H1 (cell line): Measurements from ENCODE around the gene LSG1. TPM values are rescaled to one million over a fixed set of nuclear protein-coding genes. Genes with fewer than 3 reads are reported as not detected.

Experiments
- CTCF ChIA-PET: fragments of 300-600 bp; sonication (Branson Sonifier 250); formaldehyde crosslinking; loops from one replicate; lab custom pipeline; 2021; ENCODE audit not compliant: partially characterized antibody; lab: Charles Lee
- POLR2A ChIA-PET: fragments of 300-600 bp; sonication (Branson Sonifier 250); formaldehyde crosslinking; loops from one replicate; lab custom pipeline; 2021; ENCODE audit warnings: inconsistent platforms; ENCODE audit not compliant: partially characterized antibody; lab: Charles Lee
- DNase-seq, 2 experiments: peaks; one replicate each; pipeline versions ENCODE4 v3.0.0 to v3.0.0-alpha.2; 2010 to 2022; ENCODE audit warnings: low spot score in 2 of 2, low read depth in 1 of 2, mixed read lengths in 1 of 2
- FAIRE-seq: peaks from 2 replicates; lab custom pipeline; 2011; peaks lifted over from hg19 to GRCh38; lab: Jason Lieb, UNC
- H2AFZ ChIP-seq: 2 replicates; pipeline ENCODE4 v1.8.1; 2012; ENCODE audit warnings: low read length, inconsistent platforms
- H2AK5ac ChIP-seq: 2 replicates; pipeline ENCODE4 v1.6.1; 2013; ENCODE audit warnings: low read depth, low read length
- H2BK120ac ChIP-seq: replicated peaks from 2 replicates; pipeline ENCODE3; 2013; ENCODE audit warnings: low read depth, low read length, inconsistent platforms
- H2BK12ac ChIP-seq: 2 replicates; pipeline ENCODE4 v1.6.1; 2013; ENCODE audit warnings: low read depth, low read length
- H2BK15ac ChIP-seq: 2 replicates; pipeline ENCODE4 v1.6.1; 2013; ENCODE audit warnings: low read length
- H2BK20ac ChIP-seq: 2 replicates; pipeline ENCODE4 v1.6.1; 2013; ENCODE audit warnings: low read length
- H2BK5ac ChIP-seq: 2 replicates; pipeline ENCODE4 v1.6.1; 2013; ENCODE audit warnings: low read depth, low read length
- H3K14ac ChIP-seq: 2 replicates; pipeline ENCODE4 v1.6.1; 2013; ENCODE audit warnings: inconsistent platforms; ENCODE audit not compliant: insufficient read length
- H3K18ac ChIP-seq: 2 replicates; pipeline ENCODE4 v1.6.1; 2013; ENCODE audit warnings: low read length; ENCODE audit errors: extremely low read depth
- H3K23ac ChIP-seq: 2 replicates; pipeline ENCODE4 v1.6.1; 2013; ENCODE audit warnings: inconsistent platforms; ENCODE audit not compliant: insufficient read length
- H3K23me2 ChIP-seq: 2 replicates; pipeline ENCODE4 v1.6.1; 2013; ENCODE audit warnings: low read depth, low read length
- H3K27ac ChIP-seq: 2 replicates; pipeline ENCODE4 v1.6.1; 2011; ENCODE audit warnings: low read depth, low read length, inconsistent platforms
- H3K27me3 ChIP-seq, 4 experiments: replicated peaks in 1 of 4; 1 replicate in 1 of 4; 2 replicates in 3 of 4; pipeline versions ENCODE4 v1.6.1 to v1.8.1; 2011 to 2013; ENCODE audit warnings: low read length in 3 of 4, mild to moderate bottlenecking in 3 of 4, inconsistent platforms in 2 of 4, mixed read lengths in 2 of 4, moderate library complexity in 1 of 4; ENCODE audit not compliant: control insufficient read depth in 3 of 4, insufficient read depth in 3 of 4; ENCODE audit errors: extremely low read depth in 1 of 4
- H3K36me3 ChIP-seq, 4 experiments: 2 replicates each; pipeline versions ENCODE4 v1.6.1 to v1.8.1; 2011 to 2013; ENCODE audit warnings: mild to moderate bottlenecking in 4 of 4, low read length in 3 of 4, moderate library complexity in 2 of 4, control low read depth in 1 of 4, inconsistent platforms in 1 of 4; ENCODE audit not compliant: insufficient read depth in 4 of 4, control insufficient read depth in 2 of 4
- H3K4ac ChIP-seq: replicated peaks from 2 replicates; pipeline ENCODE3; 2013; ENCODE audit warnings: low read length, low read depth, mixed read lengths, inconsistent platforms; ENCODE audit not compliant: insufficient read length
- H3K4me1 ChIP-seq, 4 experiments: replicated peaks in 1 of 4; 1 replicate in 1 of 4; 2 replicates in 3 of 4; pipeline versions ENCODE4 v1.6.1 to v1.8.1; 2011 to 2013; ENCODE audit warnings: low read length in 3 of 4, inconsistent platforms in 2 of 4, mixed read lengths in 1 of 4; ENCODE audit not compliant: insufficient read depth in 4 of 4, control insufficient read depth in 3 of 4
- H3K4me2 ChIP-seq, 2 experiments: 2 replicates each; pipeline versions ENCODE4 v1.6.1 to v1.8.1; 2011 to 2013; ENCODE audit warnings: low read depth in 2 of 2, low read length in 2 of 2, control low read depth in 1 of 2, inconsistent platforms in 1 of 2, mild to moderate bottlenecking in 1 of 2; ENCODE audit not compliant: insufficient read depth in 1 of 2
- H3K4me3 ChIP-seq, 4 experiments: fragments of 200-600, 300-600 bp in 1 of 4; sonication (generic), shearing (Covaris generic), sonication (Bioruptor Twin) in 1 of 4; 2 replicates each; pipeline versions ENCODE4 v1.5.1 to v1.8.1; 2011 to 2016; ENCODE audit warnings: low read length in 4 of 4, low read depth in 3 of 4, control low read depth in 2 of 4, inconsistent platforms in 2 of 4, mild to moderate bottlenecking in 2 of 4, mixed read lengths in 1 of 4, moderate library complexity in 1 of 4; ENCODE audit not compliant: insufficient read depth in 2 of 4; ENCODE audit errors: extremely low read depth in 1 of 4
- H3K56ac ChIP-seq: replicated peaks from 2 replicates; pipeline ENCODE3; 2013; ENCODE audit warnings: low read depth, mild to moderate bottlenecking, mixed read lengths, low read length, inconsistent platforms; ENCODE audit not compliant: insufficient read length
- H3K79me1 ChIP-seq: 2 replicates; pipeline ENCODE4 v1.6.1; 2013; ENCODE audit warnings: low read depth, low read length, control low read depth
- H3K79me2 ChIP-seq, 2 experiments: 2 replicates each; pipeline versions ENCODE4 v1.6.1 to v1.8.1; 2012 to 2013; ENCODE audit warnings: low read length in 2 of 2, mild to moderate bottlenecking in 2 of 2, inconsistent platforms in 1 of 2; ENCODE audit not compliant: insufficient read depth in 2 of 2, control insufficient read depth in 1 of 2
- H3K9ac ChIP-seq, 4 experiments: replicated peaks in 1 of 4; 1 replicate in 1 of 4; 2 replicates in 3 of 4; pipeline versions ENCODE4 v1.6.1 to v1.8.1; 2011 to 2013; ENCODE audit warnings: low read depth in 3 of 4, low read length in 3 of 4, control low read depth in 2 of 4, mild to moderate bottlenecking in 2 of 4, moderate library complexity in 2 of 4, inconsistent platforms in 1 of 4; ENCODE audit errors: extremely low read depth in 1 of 4
- H3K9me3 ChIP-seq, 2 experiments: 2 replicates each; pipeline versions ENCODE4 v1.6.1 to v1.8.1; 2012 to 2013; ENCODE audit warnings: mild to moderate bottlenecking in 2 of 2, moderate library complexity in 2 of 2, control low read depth in 1 of 2, inconsistent platforms in 1 of 2, low read depth in 1 of 2, low read length in 1 of 2, mixed read lengths in 1 of 2; ENCODE audit not compliant: insufficient read depth in 2 of 2
- H4K20me1 ChIP-seq, 2 experiments: replicated peaks in 1 of 2; 2 replicates each; pipeline versions ENCODE3 to v1.8.1; 2011 to 2013; ENCODE audit warnings: inconsistent platforms in 2 of 2, low read length in 2 of 2, mild to moderate bottlenecking in 1 of 2; ENCODE audit not compliant: insufficient read depth in 2 of 2, control insufficient read depth in 1 of 2
- H4K5ac ChIP-seq: 2 replicates; pipeline ENCODE4 v1.6.1; 2013; ENCODE audit warnings: low read length, low read depth, mixed read lengths, inconsistent platforms; ENCODE audit not compliant: insufficient read length
- H4K8ac ChIP-seq: 2 replicates; pipeline ENCODE4 v1.8.0; 2013; ENCODE audit warnings: mild to moderate bottlenecking, moderate library complexity, low read length, inconsistent platforms; ENCODE audit not compliant: insufficient read depth; ENCODE audit errors: extremely low read depth
- H4K91ac ChIP-seq: replicated peaks from 2 replicates; pipeline ENCODE3; 2013; ENCODE audit warnings: low read length, mixed read lengths, inconsistent platforms; ENCODE audit not compliant: insufficient read length
- BACH1 ChIP-seq: IDR thresholded peaks from 2 replicates; pipeline ENCODE4 v1.6.1; 2012; ENCODE audit warnings: low read length, improper control_type of control experiment
- CTBP2 ChIP-seq: IDR thresholded peaks from 2 replicates; pipeline ENCODE4 v1.7.0; 2011; ENCODE audit warnings: borderline replicate concordance, mild to moderate bottlenecking, moderate library complexity, mixed read lengths, low read length; ENCODE audit not compliant: insufficient read depth, insufficient read length
- GABPA ChIP-seq: IDR thresholded peaks from 2 replicates; pipeline ENCODE4 v1.6.1; 2011; ENCODE audit warnings: mild to moderate bottlenecking, low read length, moderate library complexity, borderline replicate concordance; ENCODE audit not compliant: insufficient read depth
- GTF2F1 ChIP-seq: IDR thresholded peaks from 2 replicates; pipeline ENCODE4 v1.6.1; 2012; ENCODE audit warnings: low read depth, low read length, improper control_type of control experiment, borderline replicate concordance
- HDAC6 ChIP-seq: IDR thresholded peaks from one replicate; pipeline ENCODE4 v1.7.1; 2012; ENCODE audit warnings: low read depth, mild to moderate bottlenecking, inconsistent platforms, low read length, moderate library complexity
- MAX ChIP-seq: IDR thresholded peaks from 2 replicates; pipeline ENCODE4 v1.6.1; 2012; ENCODE audit warnings: inconsistent platforms
- TCF12 ChIP-seq: IDR thresholded peaks from 2 replicates; pipeline ENCODE4 v1.6.1; 2011; ENCODE audit warnings: low read depth, mild to moderate bottlenecking, low read length
- WGBS, 2 experiments: shearing (Covaris generic) in 1 of 2; methylation state at CpG; one replicate each; pipeline versions ENCODE4 v1.1.6 to v1.1.7; 2013 to 2015; ENCODE audit warnings: low lambda C conversion rate in 2 of 2, mixed read lengths in 2 of 2, inconsistent platforms in 1 of 2, low coverage in 1 of 2, missing lambda C conversion rate in 1 of 2; ENCODE audit not compliant: insufficient replicate concordance in 2 of 2, insufficient coverage in 1 of 2, insufficient read length in 1 of 2; ENCODE audit errors: extremely low coverage in 1 of 2, missing lambda C conversion rate in 1 of 2; 5-methylcytosine and 5-hydroxymethylcytosine counted together
- polyA plus RNA-seq, 7 experiments: library from polyadenylated mRNA; depleted of rRNA in 3 of 7; stranded (reverse) in 5 of 7; unstranded in 2 of 7; fragments of >200 nt in 5 of 7; fragments of 200-250 nt in 2 of 7; gene quantifications; 1 replicate in 5 of 7; 2 replicates in 1 of 7; 4 replicates in 1 of 7; pipeline versions ENCODE4 v1.2.1 to v1.2.3, GENCODE V29; 2011 to 2013; ENCODE audit warnings: missing spikeins in 2 of 7, mixed read lengths in 2 of 7
- total RNA-seq: library from RNA; stranded (reverse); fragmentation: NEBNext Ultra II Directional; extraction: Animal tissue kit (Norgen Biotek cat#: 25700); gene quantifications from 2 replicates; pipeline ENCODE4 v1.2.1, GENCODE V29; 2021
- TF ChIP-seq, protein P1 (sequence below): IDR thresholded peaks from 2 replicates; pipeline ENCODE4 v1.6.1; 2012; ENCODE audit warnings: inconsistent platforms
- TF ChIP-seq, protein P2 (sequence below): IDR thresholded peaks from 2 replicates; pipeline ENCODE4 v1.6.1; 2011; ENCODE audit warnings: low read length, improper control_type of control experiment

The LSG1 gene
- total and polyA plus RNA-seq, 2 of the 8 experiments (the other 6 are each of a cell fraction or from before 2014, with no cell fraction given): 23.7 to 47.6 TPM

- Histone ChIP-seq H3K4me3 (no peak overlapping the region), H3K4me2 (no peak overlapping the region), H3K23ac (no peak overlapping the region), H4K20me1 (peaks cover 0 to 3% of the 10 kb centered on the region in 2 experiments), H3K56ac (no peak overlapping the region), H4K5ac (no peak overlapping the region), H3K4ac (no peak overlapping the region), H3K36me3 (peaks cover 12 to 35% (median 26%) of the 10 kb centered on the region in 4 experiments), H3K9ac (no peak overlapping the region), H2AFZ (no peak overlapping the region), H2BK12ac (no peak overlapping the region), H3K14ac (no peak overlapping the region), H3K79me1 (no peaks in the 10 kb centered on the region), H3K23me2 (no peaks in the 10 kb centered on the region), H4K91ac (no peak overlapping the region), H2BK120ac (no peak overlapping the region), H2BK5ac (no peak overlapping the region), H3K9me3 (no peaks in the 10 kb centered on the region), H2BK20ac (no peak overlapping the region), H3K4me1 (peaks cover 0 to 2% (median 0%) of the 10 kb centered on the region in 4 experiments; a peak in 2 of 7 replicates), H3K27me3 (no peaks in the 10 kb centered on the region), H2BK15ac (no peak overlapping the region), H3K27ac (no peak overlapping the region), H4K8ac (no peak overlapping the region), H3K18ac (no peak overlapping the region), H2AK5ac (no peak overlapping the region), H3K79me2 (peaks cover 0 to 3% of the 10 kb centered on the region in 2 experiments; a peak in 1 of 4 replicates)
- FAIRE-seq: no peak
- WGBS, 2 experiments: 89% methylated on average over 5 of the region's 5 CpGs; no CpG with 5 or more reads in 1 of the 2 experiments
- POLR2A ChIA-PET: no interaction called here
- CTCF ChIA-PET: interaction anchor here (6.6 kb wide), 1 partner anchor 12 kb away, joined by 44 read pairs; the partner anchor contains the start of gene LSG1
- no peak for DNase-seq
- TF ChIP-seq MAX (no peak), HDAC6 (no peak), TCF12 (no peak), GABPA (no peak), BACH1 (no peak), GTF2F1 (no peak), CTBP2 (no peak)
- TF ChIP-seq, protein P1, sequence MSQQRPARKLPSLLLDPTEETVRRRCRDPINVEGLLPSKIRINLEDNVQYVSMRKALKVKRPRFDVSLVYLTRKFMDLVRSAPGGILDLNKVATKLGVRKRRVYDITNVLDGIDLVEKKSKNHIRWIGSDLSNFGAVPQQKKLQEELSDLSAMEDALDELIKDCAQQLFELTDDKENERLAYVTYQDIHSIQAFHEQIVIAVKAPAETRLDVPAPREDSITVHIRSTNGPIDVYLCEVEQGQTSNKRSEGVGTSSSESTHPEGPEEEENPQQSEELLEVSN: no peak
- TF ChIP-seq, protein P2, sequence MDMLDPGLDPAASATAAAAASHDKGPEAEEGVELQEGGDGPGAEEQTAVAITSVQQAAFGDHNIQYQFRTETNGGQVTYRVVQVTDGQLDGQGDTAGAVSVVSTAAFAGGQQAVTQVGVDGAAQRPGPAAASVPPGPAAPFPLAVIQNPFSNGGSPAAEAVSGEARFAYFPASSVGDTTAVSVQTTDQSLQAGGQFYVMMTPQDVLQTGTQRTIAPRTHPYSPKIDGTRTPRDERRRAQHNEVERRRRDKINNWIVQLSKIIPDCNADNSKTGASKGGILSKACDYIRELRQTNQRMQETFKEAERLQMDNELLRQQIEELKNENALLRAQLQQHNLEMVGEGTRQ: no peak
These were observed 13.3 kb downstream of the LSG1 start for GRCh38 chr3:194658477-194659242.
